ENCODE results near the gene SBF2.
A peak's percentile ranks its signal among the peaks of the same experiment; 100 is the strongest.
"Not testable (repeated sequence)": the region's sequence is repeated elsewhere in the genome, so short reads cannot be mapped to it uniquely, and the experiment has no call there.

Gene SBF2

GRCh38 chr11:9990221-9990973 is 303.6 kb downstream of the SBF2 start:
- Histone ChIP-seq H3K9me3 (ENCODE audit: severe bottlenecking) (no peaks in the 10 kb centered on the region), H3K4me1 (ENCODE audit: insufficient read depth, poor library complexity, severe bottlenecking) (no peaks in the 10 kb centered on the region), H3K27ac (ENCODE audit: poor library complexity, severe bottlenecking) (no peak overlapping the region), H3K4me3 (ENCODE audit: severe bottlenecking) (no peak overlapping the region), H3K27me3 (ENCODE audit: insufficient read depth, poor library complexity, severe bottlenecking) (no peaks in the 10 kb centered on the region), H3K36me3 (ENCODE audit: low read depth) (peaks cover 22% of the 10 kb centered on the region)
- DNase-seq (ENCODE audit: low spot score) (no peak), ATAC-seq (ENCODE audit: low read depth) (no peak)
- no peak for TF ChIP-seq CTCF (IDR thresholded peaks at IDR 0.05; ENCODE audit: poor library complexity, severe bottlenecking)

GRCh38 chr11:9987303-9987702 is 306.7 kb downstream of the SBF2 start:
- H3K27ac ChIP-seq (ENCODE audit: poor library complexity, severe bottlenecking); DNase-seq (ENCODE audit: low spot score); ATAC-seq (ENCODE audit: low read depth); H3K27me3 ChIP-seq (ENCODE audit: insufficient read depth, poor library complexity, severe bottlenecking); H3K4me3 ChIP-seq (ENCODE audit: severe bottlenecking); H3K9me3 ChIP-seq (ENCODE audit: severe bottlenecking): not testable (repeated sequence)
- peaks cover 13% of the 10 kb centered on the region for H3K36me3 ChIP-seq (ENCODE audit: low read depth)
- peaks cover 13% of the 10 kb centered on the region for H3K4me1 ChIP-seq (ENCODE audit: insufficient read depth, poor library complexity, severe bottlenecking)

GRCh38 chr11:9982796-9983579 is 311.0 kb downstream of the SBF2 start:
- H3K27me3 ChIP-seq (ENCODE audit: insufficient read depth, poor library complexity, severe bottlenecking), result no peaks in the 10 kb centered on the region
- H3K4me3 ChIP-seq (ENCODE audit: severe bottlenecking), result no peak overlapping the region
- H3K27ac ChIP-seq (ENCODE audit: poor library complexity, severe bottlenecking), result peak overlapping the region; percentile 68
- no peaks in the 10 kb centered on the region for H3K9me3 ChIP-seq (ENCODE audit: severe bottlenecking)
- ATAC-seq (ENCODE audit: low read depth), result peak; percentile 25; the same call in 2 of the 3 replicates
- H3K36me3 ChIP-seq (ENCODE audit: low read depth), result no peaks in the 10 kb centered on the region
- peaks cover 18% of the 10 kb centered on the region for H3K4me1 ChIP-seq (ENCODE audit: insufficient read depth, poor library complexity, severe bottlenecking)
- no peak for TF ChIP-seq CTCF (IDR thresholded peaks at IDR 0.05; ENCODE audit: poor library complexity, severe bottlenecking)
- DNase-seq (ENCODE audit: low spot score), result no peak

GRCh38 chr11:9982127-9982795 is 311.8 kb downstream of the SBF2 start:
- no peak for TF ChIP-seq CTCF (IDR thresholded peaks at IDR 0.05; ENCODE audit: poor library complexity, severe bottlenecking)
- Histone ChIP-seq H3K4me3 (ENCODE audit: severe bottlenecking) (no peak overlapping the region), H3K36me3 (ENCODE audit: low read depth) (no peaks in the 10 kb centered on the region), H3K9me3 (ENCODE audit: severe bottlenecking) (no peaks in the 10 kb centered on the region), H3K27ac (ENCODE audit: poor library complexity, severe bottlenecking) (peak overlapping the region; percentile 68), H3K27me3 (ENCODE audit: insufficient read depth, poor library complexity, severe bottlenecking) (no peaks in the 10 kb centered on the region), H3K4me1 (ENCODE audit: insufficient read depth, poor library complexity, severe bottlenecking) (peaks cover 18% of the 10 kb centered on the region)
- DNase-seq (ENCODE audit: low spot score) (no peak), ATAC-seq (ENCODE audit: low read depth) (peak; percentile 68)

GRCh38 chr11:9980931-9981330 is 313.1 kb downstream of the SBF2 start:
- ATAC-seq (ENCODE audit: low read depth) (no peak), DNase-seq (ENCODE audit: low spot score) (no peak)
- no peak overlapping the region for H3K27ac ChIP-seq (ENCODE audit: poor library complexity, severe bottlenecking)
- H3K9me3 ChIP-seq (ENCODE audit: severe bottlenecking), result no peaks in the 10 kb centered on the region
- no peak overlapping the region for H3K4me3 ChIP-seq (ENCODE audit: severe bottlenecking)
- H3K36me3 ChIP-seq (ENCODE audit: low read depth), result no peaks in the 10 kb centered on the region
- H3K27me3 ChIP-seq (ENCODE audit: insufficient read depth, poor library complexity, severe bottlenecking), result no peaks in the 10 kb centered on the region
- TF ChIP-seq CTCF (IDR thresholded peaks at IDR 0.05; ENCODE audit: poor library complexity, severe bottlenecking), result no peak
- H3K4me1 ChIP-seq (ENCODE audit: insufficient read depth, poor library complexity, severe bottlenecking), result peaks cover 18% of the 10 kb centered on the region
